Neural progenitor cell (in vitro differentiated cells): ENCODE measurements around the gene LMO4. TPM values are rescaled to one million over a fixed set of nuclear protein-coding genes. Genes with fewer than 3 reads are reported as not detected.

ENCODE experiments used
- DNase-seq: peaks from one replicate; pipeline ENCODE4 v3.0.0-alpha.2; 2016; ENCODE audit warnings: low spot score
- H2AFZ ChIP-seq: fragments of 200-600 bp; sonication (generic); replicated peaks from 2 replicates; pipeline ENCODE4 v1.6.1; 2016; ENCODE audit warnings: antibody characterized with exemption
- H3F3A ChIP-seq: fragments of 200-600 bp; sonication (generic); 2 replicates; pipeline ENCODE4 v1.6.1; 2016; ENCODE audit warnings: antibody characterized with exemption, low read depth
- H3K27ac ChIP-seq: fragments of 200-600 bp; sonication (generic); 2 replicates; pipeline ENCODE4 v1.5.1; 2016; ENCODE audit warnings: mild to moderate bottlenecking
- H3K27me3 ChIP-seq: fragments of 200-600 bp; sonication (generic); 2 replicates; pipeline ENCODE4 v1.6.1; 2016; ENCODE audit warnings: mild to moderate bottlenecking, moderate library complexity
- H3K36me3 ChIP-seq: fragments of 200-600 bp; sonication (generic); 2 replicates; pipeline ENCODE4 v1.5.1; 2016
- H3K4me1 ChIP-seq: fragments of 200-600 bp; sonication (generic); 2 replicates; pipeline ENCODE4 v1.6.1; 2016; ENCODE audit warnings: mixed run types
- H3K4me2 ChIP-seq: fragments of 200-600 bp; sonication (generic); 2 replicates; pipeline ENCODE4 v1.6.1; 2016
- H3K4me3 ChIP-seq: fragments of 200-600 bp; sonication (generic); 2 replicates; pipeline ENCODE4 v1.5.1; 2016
- H3K79me2 ChIP-seq: fragments of 200-600 bp; sonication (generic); 2 replicates; pipeline ENCODE4 v1.6.1; 2016; ENCODE audit warnings: low read depth
- H3K9ac ChIP-seq: fragments of 200-600 bp; sonication (generic); 2 replicates; pipeline ENCODE4 v1.6.1; 2016
- H3K9me3 ChIP-seq: fragments of 200-600 bp; sonication (generic); 2 replicates; pipeline ENCODE4 v1.5.1; 2016; ENCODE audit warnings: low read depth
- H4K20me1 ChIP-seq: fragments of 200-600 bp; sonication (generic); 2 replicates; pipeline ENCODE4 v1.6.1; 2016; ENCODE audit warnings: low read depth
- H3K27ac Mint-ChIP-seq: 3 replicates; pipeline ENCODE4 v1.8.0; 2021; ENCODE audit warnings: mixed read lengths
- H3K27me3 Mint-ChIP-seq: 2 replicates; pipeline ENCODE4 v1.8.0; 2022; ENCODE audit warnings: low read depth, mild to moderate bottlenecking, inconsistent platforms, moderate library complexity, mixed read lengths; ENCODE audit not compliant: insufficient read depth
- H3K36me3 Mint-ChIP-seq: 3 replicates; pipeline ENCODE4 v1.8.0; 2021; ENCODE audit warnings: mixed read lengths
- H3K4me1 Mint-ChIP-seq: 3 replicates; pipeline ENCODE4 v1.8.0; 2021; ENCODE audit warnings: mixed read lengths
- H3K4me3 Mint-ChIP-seq: 3 replicates; pipeline ENCODE4 v1.8.0; 2021; ENCODE audit warnings: mild to moderate bottlenecking, moderate library complexity, mixed read lengths
- H3K9me3 Mint-ChIP-seq: 3 replicates; pipeline ENCODE4 v1.8.0; 2020; ENCODE audit warnings: mixed read lengths
- EZH2 ChIP-seq: fragments of 200-600 bp; sonication (generic); IDR thresholded peaks from 2 replicates; pipeline ENCODE4 v1.6.1; 2017; ENCODE audit warnings: antibody characterized with exemption, mild to moderate bottlenecking, moderate library complexity
- EZH2phosphoT487 ChIP-seq: fragments of 200-600 bp; sonication (generic); IDR thresholded peaks from 2 replicates; pipeline ENCODE4 v1.6.1; 2017; ENCODE audit warnings: antibody characterized with exemption
- total RNA-seq: library from RNA; depleted of rRNA; stranded (reverse); fragments of >200 nt; gene quantifications from 2 replicates; pipeline ENCODE4 v1.2.3, GENCODE V29; 2015; ENCODE audit warnings: low replicate concordance
- TF ChIP-seq, protein P1 (sequence below): fragments of 200-600 bp; sonication (generic); IDR thresholded peaks from 2 replicates; pipeline ENCODE4 v1.5.1; 2017; ENCODE audit warnings: antibody characterized with exemption, mild to moderate bottlenecking

LMO4 gene
- total RNA-seq, 1 donor from 2014 or later: 112 TPM

DNA sequence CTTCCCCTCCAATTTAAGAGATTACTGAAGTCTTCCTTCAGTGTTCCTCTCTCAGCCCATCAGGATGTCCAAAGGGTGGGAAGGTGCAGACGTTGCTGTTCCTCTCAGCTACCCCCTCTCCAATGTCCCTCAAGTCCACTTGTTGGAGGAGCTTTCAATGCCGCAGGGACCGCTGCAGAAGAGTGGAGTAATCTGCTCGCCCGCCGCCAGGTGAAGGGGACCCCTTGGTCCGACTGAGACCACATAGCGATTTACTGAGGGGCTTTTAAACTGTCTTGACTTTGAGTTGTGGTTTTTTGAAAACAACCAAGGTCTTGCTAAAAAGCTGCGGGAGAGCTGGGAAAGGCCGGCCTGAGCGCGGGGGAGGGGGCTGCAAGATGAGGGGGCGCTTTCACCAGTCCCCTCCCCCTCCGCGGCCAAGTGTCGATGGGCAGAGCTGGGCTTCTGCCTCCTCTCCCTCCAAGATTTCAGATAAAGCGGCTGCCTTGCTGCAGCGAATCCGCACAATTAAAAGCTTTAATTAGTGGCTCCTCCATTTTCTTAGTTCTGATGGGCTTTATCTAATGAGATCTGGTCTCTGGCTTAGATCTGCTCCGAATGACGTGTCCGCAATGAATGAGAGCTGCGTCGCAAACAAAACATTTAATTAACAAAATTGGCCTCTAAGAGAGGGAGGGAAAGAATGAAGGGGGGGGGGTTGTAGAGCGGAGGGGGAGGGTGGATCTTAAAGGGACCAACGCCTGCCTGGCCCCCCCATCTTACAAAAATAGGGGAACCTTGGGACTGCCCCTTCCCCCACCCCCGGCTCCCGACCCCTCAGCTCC lies 5.9 kb downstream of the LMO4 start:
- Histone ChIP-seq H3K9ac (no peak overlapping the region), H3K9me3 (no peaks in the 10 kb centered on the region), H3F3A (peaks cover 66% of the 10 kb centered on the region), H3K4me2 (peak overlapping the region; percentile 98), H4K20me1 (peaks cover 68% of the 10 kb centered on the region), H2AFZ (no peak overlapping the region), H3K27me3 (no peaks in the 10 kb centered on the region), H3K36me3 (peaks cover 4% of the 10 kb centered on the region), H3K27ac (peak overlapping the region; percentile 75), H3K4me1 (peaks cover 64% of the 10 kb centered on the region), H3K79me2 (peaks cover 89% of the 10 kb centered on the region), H3K4me3 (peak overlapping the region; percentile 78)
- Mint-ChIP-seq H3K36me3 (peaks cover 18% of the 10 kb centered on the region), H3K27me3 (peaks cover 4% of the 10 kb centered on the region), H3K4me3 (peak overlapping the region; percentile 92), H3K4me1 (peaks cover 45% of the 10 kb centered on the region), H3K27ac (peak overlapping the region; percentile 72), H3K9me3 (no peaks in the 10 kb centered on the region)
- DNase-seq: peak; percentile 83
- TF ChIP-seq, protein P1, sequence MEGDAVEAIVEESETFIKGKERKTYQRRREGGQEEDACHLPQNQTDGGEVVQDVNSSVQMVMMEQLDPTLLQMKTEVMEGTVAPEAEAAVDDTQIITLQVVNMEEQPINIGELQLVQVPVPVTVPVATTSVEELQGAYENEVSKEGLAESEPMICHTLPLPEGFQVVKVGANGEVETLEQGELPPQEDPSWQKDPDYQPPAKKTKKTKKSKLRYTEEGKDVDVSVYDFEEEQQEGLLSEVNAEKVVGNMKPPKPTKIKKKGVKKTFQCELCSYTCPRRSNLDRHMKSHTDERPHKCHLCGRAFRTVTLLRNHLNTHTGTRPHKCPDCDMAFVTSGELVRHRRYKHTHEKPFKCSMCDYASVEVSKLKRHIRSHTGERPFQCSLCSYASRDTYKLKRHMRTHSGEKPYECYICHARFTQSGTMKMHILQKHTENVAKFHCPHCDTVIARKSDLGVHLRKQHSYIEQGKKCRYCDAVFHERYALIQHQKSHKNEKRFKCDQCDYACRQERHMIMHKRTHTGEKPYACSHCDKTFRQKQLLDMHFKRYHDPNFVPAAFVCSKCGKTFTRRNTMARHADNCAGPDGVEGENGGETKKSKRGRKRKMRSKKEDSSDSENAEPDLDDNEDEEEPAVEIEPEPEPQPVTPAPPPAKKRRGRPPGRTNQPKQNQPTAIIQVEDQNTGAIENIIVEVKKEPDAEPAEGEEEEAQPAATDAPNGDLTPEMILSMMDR: peak; percentile 49
- TF ChIP-seq EZH2: no peak

GRCh38 chr1:87335175-87335884 lies 6.7 kb downstream of the LMO4 start:
- TF ChIP-seq, protein P1: peak; percentile 13
- TF ChIP-seq EZH2phosphoT487: no peak
- Mint-ChIP-seq H3K4me3 (peak overlapping the region; percentile 92), H3K27ac (no peak overlapping the region), H3K4me1 (peaks cover 45% of the 10 kb centered on the region), H3K9me3 (no peaks in the 10 kb centered on the region), H3K27me3 (peaks cover 4% of the 10 kb centered on the region), H3K36me3 (peaks cover 24% of the 10 kb centered on the region)
- peak overlapping the region; percentile 75 for H3K27ac ChIP-seq
- H3K27me3 ChIP-seq: no peaks in the 10 kb centered on the region
- H3K9me3 ChIP-seq: no peaks in the 10 kb centered on the region
- peaks cover 8% of the 10 kb centered on the region for H3K36me3 ChIP-seq
- peaks cover 68% of the 10 kb centered on the region for H4K20me1 ChIP-seq
- peak overlapping the region; percentile 78 for H3K4me3 ChIP-seq
- H3K4me1 ChIP-seq: peaks cover 64% of the 10 kb centered on the region
- H3K9ac ChIP-seq: no peak overlapping the region
- no peak overlapping the region for H2AFZ ChIP-seq
- H3K4me2 ChIP-seq: peak overlapping the region; percentile 98
- DNase-seq: peak; percentile 73
- peaks cover 85% of the 10 kb centered on the region for H3K79me2 ChIP-seq
- H3F3A ChIP-seq: peaks cover 58% of the 10 kb centered on the region

DNA sequence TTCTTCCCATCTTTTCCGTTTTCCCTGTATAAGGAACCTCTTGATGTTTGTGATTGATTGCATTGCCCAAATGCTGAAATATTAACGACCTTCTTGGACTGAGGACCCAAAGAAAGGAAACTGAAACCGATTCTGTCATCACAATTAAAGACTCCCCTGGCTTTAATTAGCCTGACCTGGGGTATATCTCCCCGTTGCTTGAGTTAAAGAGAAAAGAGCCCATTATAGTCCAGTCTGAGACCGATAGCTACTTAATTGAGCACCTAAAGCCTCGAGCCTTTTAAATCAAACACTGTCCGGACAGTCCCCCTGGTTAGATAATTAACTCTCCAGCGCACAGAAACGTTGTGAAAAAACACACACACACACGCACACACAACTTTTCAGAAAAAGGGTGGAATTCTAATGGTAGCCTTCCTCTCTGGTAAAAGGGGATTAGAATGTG lies 8.0 kb downstream of the LMO4 start:
- Histone ChIP-seq H3K4me2 (peak overlapping the region; percentile 98), H4K20me1 (peaks cover 67% of the 10 kb centered on the region), H3K27me3 (no peaks in the 10 kb centered on the region), H3K27ac (peak overlapping the region; percentile 72), H3K9me3 (no peaks in the 10 kb centered on the region), H3K9ac (no peak overlapping the region), H3K4me3 (peak overlapping the region; percentile 78), H3K79me2 (peaks cover 93% of the 10 kb centered on the region), H2AFZ (no peak overlapping the region), H3K4me1 (peaks cover 64% of the 10 kb centered on the region), H3F3A (peaks cover 45% of the 10 kb centered on the region), H3K36me3 (peaks cover 18% of the 10 kb centered on the region)
- Mint-ChIP-seq H3K27ac (no peak overlapping the region), H3K9me3 (no peaks in the 10 kb centered on the region), H3K27me3 (no peaks in the 10 kb centered on the region), H3K4me3 (peak overlapping the region; percentile 89), H3K4me1 (peaks cover 45% of the 10 kb centered on the region), H3K36me3 (peaks cover 33% of the 10 kb centered on the region)
- peak; percentile 64 for DNase-seq
- TF ChIP-seq, protein P1: no peak
- TF ChIP-seq EZH2phosphoT487 (no peak), EZH2 (no peak)
